GM12801 (cell line): ENCODE measurements around the gene PMEL.

Experiments used
- TF ChIP-seq, protein P1 (sequence below): IDR thresholded peaks from one replicate; pipeline ENCODE4 v1.5.1; 2011; ENCODE audit warnings: control low read depth; ENCODE audit not compliant: insufficient read length; ENCODE audit errors: extremely low read depth

PMEL gene

GRCh38 chr12:55973599-55974307, 7.9 kb upstream of the PMEL start, which contains the start of gene RAB5B:
TSS of gene RAB5B (plus strand) at chr12:55974078. CDS start at chr12:55986961, 12,883 bp downstream.
- TF ChIP-seq, protein P1, sequence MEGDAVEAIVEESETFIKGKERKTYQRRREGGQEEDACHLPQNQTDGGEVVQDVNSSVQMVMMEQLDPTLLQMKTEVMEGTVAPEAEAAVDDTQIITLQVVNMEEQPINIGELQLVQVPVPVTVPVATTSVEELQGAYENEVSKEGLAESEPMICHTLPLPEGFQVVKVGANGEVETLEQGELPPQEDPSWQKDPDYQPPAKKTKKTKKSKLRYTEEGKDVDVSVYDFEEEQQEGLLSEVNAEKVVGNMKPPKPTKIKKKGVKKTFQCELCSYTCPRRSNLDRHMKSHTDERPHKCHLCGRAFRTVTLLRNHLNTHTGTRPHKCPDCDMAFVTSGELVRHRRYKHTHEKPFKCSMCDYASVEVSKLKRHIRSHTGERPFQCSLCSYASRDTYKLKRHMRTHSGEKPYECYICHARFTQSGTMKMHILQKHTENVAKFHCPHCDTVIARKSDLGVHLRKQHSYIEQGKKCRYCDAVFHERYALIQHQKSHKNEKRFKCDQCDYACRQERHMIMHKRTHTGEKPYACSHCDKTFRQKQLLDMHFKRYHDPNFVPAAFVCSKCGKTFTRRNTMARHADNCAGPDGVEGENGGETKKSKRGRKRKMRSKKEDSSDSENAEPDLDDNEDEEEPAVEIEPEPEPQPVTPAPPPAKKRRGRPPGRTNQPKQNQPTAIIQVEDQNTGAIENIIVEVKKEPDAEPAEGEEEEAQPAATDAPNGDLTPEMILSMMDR, result no peak

GRCh38 chr12:55972911-55973598, 7.2 kb upstream of the PMEL start:
- TF ChIP-seq, protein P1, result no peak

- TF ChIP-seq, protein P1, result no peak
Observed at GRCh38 chr12:55972456-55972855, 6.6 kb upstream of the PMEL start.

- TF ChIP-seq, protein P1, result no peak
Observed at GRCh38 chr12:55972042-55972441, 6.2 kb upstream of the PMEL start.

- TF ChIP-seq, protein P1, result no peak
Observed at GRCh38 chr12:55970775-55971174, 4.9 kb upstream of the PMEL start.

DNA sequence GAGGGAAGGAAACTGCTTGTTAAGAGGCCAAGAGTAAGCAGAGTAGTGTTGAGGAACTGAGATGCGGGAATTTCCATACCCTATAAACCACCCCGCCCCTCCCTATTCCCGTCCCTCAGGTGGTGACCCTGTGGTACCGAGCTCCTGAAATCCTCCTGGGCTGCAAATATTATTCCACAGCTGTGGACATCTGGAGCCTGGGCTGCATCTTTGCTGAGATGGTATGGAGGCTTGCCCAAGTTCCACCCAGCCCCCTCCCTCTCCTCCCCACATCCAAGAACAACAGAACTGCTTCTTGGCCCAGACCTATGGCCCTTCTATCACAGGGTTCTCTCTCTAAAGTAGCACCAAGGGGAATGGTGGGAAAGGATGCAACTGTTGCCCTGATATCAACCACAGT, 3.5 kb upstream of the PMEL start:
- TF ChIP-seq, protein P1, result no peak

GRCh38 chr12:55966408-55967281, 803 bp upstream of the PMEL start, which contains the start of gene CDK2:
TSS of gene CDK2 (plus strand) at chr12:55966830. CDS start at chr12:55967009, 179 bp downstream.
- TF ChIP-seq, protein P1, result no peak
